DMS53 (cell line): Measurements from ENCODE around the gene RAPGEFL1.
"Not testable (repeated sequence)": the region's sequence is repeated elsewhere in the genome, so short reads cannot be mapped to it uniquely, and the experiment has no call there.

Experiments used
- DNase-seq: peaks from one replicate; lab custom pipeline; 2025; lab: John Stamatoyannopoulos, UW

The RAPGEFL1 gene

GRCh38 chr17:40209404-40210093, 32.3 kb downstream of the RAPGEFL1 start:
- no peak for DNase-seq

DNA sequence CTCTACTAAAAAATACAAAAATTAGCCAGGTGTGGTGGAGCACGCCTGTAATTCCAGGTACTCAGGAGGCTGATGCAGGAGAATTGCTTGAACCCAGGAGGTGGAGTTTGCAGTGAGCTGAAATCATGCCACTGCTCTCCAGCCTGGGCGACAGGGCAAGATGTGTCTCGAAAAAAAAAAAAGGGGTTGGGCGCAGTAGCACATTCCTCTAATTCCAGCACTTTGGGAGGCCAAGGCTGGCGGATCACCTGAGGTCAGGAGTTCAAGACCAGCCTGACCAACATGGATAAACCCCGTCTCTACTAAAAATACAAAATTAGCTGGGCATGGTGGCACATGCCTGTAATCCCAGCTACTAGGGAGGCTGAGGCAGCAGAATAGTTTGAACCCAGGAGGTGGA, 36.6 kb downstream of the RAPGEFL1 start:
- DNase-seq, result not testable (repeated sequence)

- DNase-seq, result peak; percentile 19
Observed at GRCh38 chr17:40218006-40218739, 40.9 kb downstream of the RAPGEFL1 start.

DNA sequence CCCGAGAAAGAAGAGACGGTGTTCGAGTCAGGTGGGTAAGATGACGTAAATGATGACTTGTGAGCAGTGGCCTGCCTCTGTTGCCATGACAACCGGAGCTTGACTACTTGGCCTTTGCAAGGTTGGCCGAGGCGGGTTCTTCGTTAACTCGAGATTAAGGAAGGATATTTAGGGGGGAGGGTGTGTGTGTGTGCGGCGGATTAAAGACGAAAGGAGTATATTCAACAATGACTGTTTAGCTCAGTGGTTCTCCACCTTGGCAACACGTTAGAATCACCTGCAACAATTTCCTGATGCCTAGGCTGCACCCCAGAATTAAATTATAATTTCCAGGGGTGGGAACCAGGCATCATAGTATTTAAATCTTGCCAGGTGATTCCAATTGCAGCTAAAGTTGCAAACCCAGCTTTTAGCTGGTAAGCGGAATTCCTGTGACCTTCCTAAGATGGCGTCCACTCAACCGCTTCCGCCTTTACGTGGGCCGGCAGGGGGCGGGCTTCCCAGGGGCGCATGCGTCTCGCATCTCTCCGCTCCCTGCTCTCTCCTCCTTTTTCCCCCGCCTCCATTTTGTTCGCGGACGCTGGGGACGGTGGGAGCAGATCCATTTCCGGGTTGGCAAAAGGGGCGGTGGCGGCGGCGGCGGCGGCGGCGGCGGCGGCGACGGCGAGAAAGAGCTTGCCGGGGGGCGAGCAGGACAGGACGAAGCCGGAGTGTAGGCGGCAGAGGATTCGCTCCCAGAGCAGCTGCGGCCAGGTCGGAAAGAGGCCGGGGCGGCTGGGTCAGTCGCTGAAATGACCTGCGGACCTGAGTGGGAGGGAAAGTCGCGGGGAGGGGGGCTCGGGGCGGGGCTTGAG, 41.7 kb downstream of the RAPGEFL1 start, which contains the start of gene WIPF2:
Gene WIPF2 (plus strand): TSS at position 565 of the 854 bp plus-strand sequence. CDS start 37,156 bp downstream, outside the sequence.
- DNase-seq, result peak; percentile 97

DNA sequence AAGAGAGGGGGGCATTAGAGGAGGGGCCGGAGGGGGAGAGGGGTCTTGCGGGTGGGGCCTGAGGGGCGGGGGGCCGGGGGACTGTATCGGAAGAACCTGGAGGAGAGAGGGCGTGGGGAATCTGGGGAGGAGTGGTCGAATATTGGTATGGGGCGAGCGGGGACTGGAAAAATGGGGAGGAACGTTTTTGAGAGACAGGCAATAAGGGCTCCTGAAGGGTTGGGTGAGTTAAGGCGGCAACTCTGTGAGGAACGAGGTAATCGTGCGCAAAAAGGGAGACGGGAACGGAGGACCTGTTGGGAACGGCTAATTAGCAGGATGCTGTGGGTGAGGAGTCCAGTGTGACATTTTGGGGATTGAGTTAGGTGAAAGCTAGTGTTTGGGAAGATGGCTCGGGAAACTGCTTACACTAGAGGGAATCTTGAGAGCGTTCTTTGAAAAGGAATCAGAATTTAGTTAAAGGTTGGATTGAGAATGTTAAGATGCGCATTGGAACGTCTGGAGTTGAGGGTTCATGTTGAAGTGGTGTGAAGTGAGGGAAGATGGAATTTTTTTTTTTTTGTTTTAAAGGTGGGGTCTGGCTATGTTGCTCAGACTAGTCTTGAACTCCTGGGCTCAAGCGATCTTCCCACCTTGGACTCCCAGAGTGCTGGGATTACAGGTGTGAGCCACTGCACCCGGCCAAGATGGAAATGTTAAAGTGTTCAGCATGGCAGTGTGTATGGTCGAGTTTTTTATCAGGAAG, 42.5 kb downstream of the RAPGEFL1 start:
- DNase-seq, result peak; percentile 71

DNA sequence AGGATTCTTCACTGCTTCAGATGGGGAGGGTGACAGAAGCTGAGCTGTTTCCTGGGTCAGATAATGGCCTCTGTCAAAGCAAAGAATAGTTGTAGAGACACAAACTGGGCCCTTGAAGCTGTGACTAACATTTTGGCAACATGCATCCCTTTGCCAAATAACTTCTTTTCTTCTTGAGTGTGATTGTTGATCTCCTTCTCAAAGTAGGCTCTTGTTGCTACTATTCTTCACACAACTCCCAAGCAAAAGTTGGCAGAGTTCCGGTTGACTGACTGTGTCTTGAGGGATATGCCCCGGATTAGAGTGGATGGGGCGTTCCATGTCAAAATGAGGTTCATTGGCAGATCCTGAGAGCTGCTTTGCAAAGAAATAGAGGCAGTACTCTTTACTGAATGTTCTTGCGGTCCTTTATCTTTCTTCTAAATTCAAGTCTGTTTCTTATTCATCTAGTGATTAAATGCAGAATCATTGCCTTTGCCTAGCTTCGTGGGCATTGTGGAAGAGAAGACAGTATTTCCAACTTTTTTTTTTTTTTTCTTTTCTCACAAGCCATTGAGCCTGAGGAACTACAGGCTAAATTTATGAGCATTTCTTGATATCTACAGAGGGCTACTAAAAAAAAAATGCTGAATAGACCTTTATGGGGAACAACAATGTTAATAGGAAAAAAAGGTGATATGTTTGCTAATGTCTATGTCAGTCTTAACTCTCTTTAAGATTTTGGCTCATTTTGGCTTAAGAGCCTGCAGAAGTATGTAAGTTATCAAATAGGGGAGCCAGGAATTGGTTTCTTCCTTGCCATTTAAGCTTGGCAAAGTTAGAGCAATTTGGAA, 47.7 kb downstream of the RAPGEFL1 start:
- DNase-seq, result no peak

GRCh38 chr17:40229146-40229545, 51.9 kb downstream of the RAPGEFL1 start:
- DNase-seq, result not testable (repeated sequence)

DNA sequence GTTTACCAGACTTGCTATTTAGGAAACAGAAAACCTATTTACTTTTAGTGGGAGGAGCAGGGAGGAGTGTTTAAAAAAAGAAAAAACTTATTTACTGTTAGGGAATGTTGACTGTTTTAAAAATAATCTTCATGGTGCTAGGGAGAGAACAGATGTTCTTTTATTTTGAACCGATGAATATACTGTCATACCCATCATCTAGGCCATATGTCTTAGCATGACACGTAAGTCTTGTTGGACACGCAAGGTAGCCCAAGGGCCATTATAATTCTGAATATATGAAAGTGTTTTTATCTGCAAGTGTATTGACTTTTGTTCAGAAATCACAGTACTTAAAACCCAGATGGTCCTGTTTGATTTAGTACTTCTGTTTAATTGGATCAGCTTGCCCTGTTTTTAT, 53.4 kb downstream of the RAPGEFL1 start:
- no peak for DNase-seq

- DNase-seq, result not testable (repeated sequence)
Observed at GRCh38 chr17:40231928-40232327, 54.7 kb downstream of the RAPGEFL1 start.

- DNase-seq, result no peak
Observed at GRCh38 chr17:40241252-40241834, 64.1 kb downstream of the RAPGEFL1 start.

DNA sequence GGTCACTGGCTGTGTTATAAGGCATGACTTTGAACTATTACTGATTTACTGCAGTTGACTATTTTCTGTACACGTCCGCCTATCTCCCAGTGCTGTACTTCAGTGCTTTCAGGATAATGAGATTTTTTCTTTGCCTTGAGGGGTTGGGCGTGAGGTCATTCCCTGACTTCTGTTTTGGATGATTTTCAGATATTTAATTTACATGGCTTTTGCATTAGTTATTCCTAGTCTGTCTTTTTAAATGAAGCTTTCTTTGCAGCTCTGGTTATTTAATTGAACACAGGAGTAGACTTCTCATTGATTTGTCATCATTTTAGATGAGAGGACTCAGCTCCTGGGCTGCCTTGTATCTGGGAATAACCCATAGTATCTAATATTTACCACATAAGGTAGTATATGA, 65.5 kb downstream of the RAPGEFL1 start:
- no peak for DNase-seq

DNA sequence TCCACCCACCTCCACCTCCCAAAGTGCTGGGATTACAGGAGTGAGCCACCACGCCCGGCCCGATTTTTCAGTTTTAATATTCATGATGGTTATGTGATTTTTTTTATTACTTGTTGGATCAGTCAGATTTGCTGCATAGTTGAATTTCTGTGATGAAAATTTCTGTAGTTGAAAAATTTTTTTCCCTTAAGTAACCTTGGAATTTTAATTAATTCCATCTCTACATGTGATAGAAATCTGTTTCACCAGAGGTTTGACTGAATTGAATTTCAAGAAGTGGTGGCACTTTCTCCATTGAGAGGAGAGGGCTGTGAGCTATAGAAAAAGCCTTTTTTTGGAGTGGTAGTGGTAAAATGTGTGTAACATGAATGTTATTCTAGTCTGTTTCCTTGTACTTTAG, 66.5 kb downstream of the RAPGEFL1 start:
- no peak for DNase-seq

GRCh38 chr17:40244255-40244654, 67.0 kb downstream of the RAPGEFL1 start:
- no peak for DNase-seq
